ENCODE results near the gene CAMKK1. TPM values are rescaled to one million over a fixed set of nuclear protein-coding genes. Genes with fewer than 3 reads are reported as not detected.

CAMKK1 gene
- total RNA-seq, 2 donors from 2014 or later, result 3.0 to 3.2 TPM

- no peaks in the 10 kb centered on the region for H3K27me3 ChIP-seq
- no peaks in the 10 kb centered on the region for H3K36me3 ChIP-seq
- H3K4me3 ChIP-seq, result no peak overlapping the region
- peaks cover 0 to 57% of the 10 kb centered on the region in 2 donors for H3K4me1 ChIP-seq
- H3K27ac ChIP-seq, result peak overlapping the region; percentile 86 to 87
- no peak for TF ChIP-seq CTCF (IDR thresholded peaks at IDR 0.05)
- no peaks in the 10 kb centered on the region for H3K9me3 ChIP-seq
- DNase-seq (ENCODE audit: low spot score), result no peak
These were observed 1.3 kb upstream of the CAMKK1 start for GRCh38 chr17:3894188-3894587.

GRCh38 chr17:3893720-3894116, 865 bp upstream of the CAMKK1 start:
- TF ChIP-seq CTCF (IDR thresholded peaks at IDR 0.05), result no peak
- Histone ChIP-seq H3K36me3 (no peaks in the 10 kb centered on the region), H3K27me3 (no peaks in the 10 kb centered on the region), H3K9me3 (no peaks in the 10 kb centered on the region), H3K27ac (peak overlapping the region; percentile 86 to 87), H3K4me1 (peaks cover 0 to 62% of the 10 kb centered on the region in 2 donors), H3K4me3 (peak overlapping the region; percentile 60 to 73)
- DNase-seq (ENCODE audit: low spot score), result no peak

- peak overlapping the region; percentile 74 to 76 for H3K27ac ChIP-seq
These were observed 506 bp downstream of the CAMKK1 start for GRCh38 chr17:3892095-3892998.

GRCh38 chr17:3891626-3892094, 1.2 kb downstream of the CAMKK1 start:
- H3K9me3 ChIP-seq, result no peaks in the 10 kb centered on the region
- H3K36me3 ChIP-seq, result no peaks in the 10 kb centered on the region
- peak overlapping the region; percentile 55 to 73 for H3K4me3 ChIP-seq
- H3K27me3 ChIP-seq, result no peaks in the 10 kb centered on the region
- peak overlapping the region; percentile 74 to 76 for H3K27ac ChIP-seq
- no peak for DNase-seq (ENCODE audit: low spot score)
- H3K4me1 ChIP-seq, result peaks cover 0 to 81% of the 10 kb centered on the region in 2 donors
- no peak for TF ChIP-seq CTCF (IDR thresholded peaks at IDR 0.05)

More at GRCh38 chr17:3892095-3892998, 506 bp downstream of the CAMKK1 start:
- H3K36me3 ChIP-seq, result no peaks in the 10 kb centered on the region
- peak in 1 of 2 donors; percentile 33 for TF ChIP-seq CTCF (IDR thresholded peaks at IDR 0.05)
- H3K9me3 ChIP-seq, result no peaks in the 10 kb centered on the region
- peaks cover 0 to 74% of the 10 kb centered on the region in 2 donors for H3K4me1 ChIP-seq
- H3K27me3 ChIP-seq, result no peaks in the 10 kb centered on the region
- DNase-seq (ENCODE audit: low spot score), result peak; percentile 90
- peak overlapping the region; percentile 55 to 73 for H3K4me3 ChIP-seq

GRCh38 chr17:3890878-3891219, 2.0 kb downstream of the CAMKK1 start:
- Histone ChIP-seq H3K4me3 (no peak overlapping the region), H3K27ac (peak overlapping the region; percentile 74 to 85), H3K27me3 (no peaks in the 10 kb centered on the region), H3K9me3 (no peaks in the 10 kb centered on the region), H3K36me3 (no peaks in the 10 kb centered on the region), H3K4me1 (peaks cover 0 to 89% of the 10 kb centered on the region in 2 donors)
- TF ChIP-seq CTCF (IDR thresholded peaks at IDR 0.05), result no peak
- no peak for DNase-seq (ENCODE audit: low spot score)

Measured in right atrium auricular region (tissue), 2 donors.